Measurements from ENCODE around the gene TCF4.

Gene TCF4

GRCh38 chr18:55206927-55207326 lies 381.1 kb downstream of the TCF4 start (continued):
- TF ChIP-seq RBAK (tag by site-specific recombination; IDR thresholded peaks at IDR 0.05) (no peak), ZNF777 (tag by site-specific recombination; IDR thresholded peaks at IDR 0.05; ENCODE audit: borderline replicate concordance) (no peak), ZNF514 (tag by site-specific recombination; IDR thresholded peaks at IDR 0.05) (no peak)

GRCh38 chr18:55202232-55202917 lies 385.6 kb downstream of the TCF4 start:
- ChIA-PET CTCF (interaction anchor here (0.6 kb wide), 1 partner anchor 93 kb away, joined by 4 read pairs; no protein-coding TSS in a partner anchor), POLR2A (no interaction called here)
- Histone ChIP-seq H3K9me3 (ENCODE audit: control insufficient read depth, insufficient read depth, low read depth, low read length) (no peaks in the 10 kb centered on the region), H3K4me3 (ENCODE audit: low read depth, low read length) (no peak overlapping the region), H3K4me1 (ENCODE audit: control insufficient read depth, insufficient read depth, low read length) (no peaks in the 10 kb centered on the region), H3K27ac (ENCODE audit: extremely low read depth, low read depth, low read length) (no peak overlapping the region), H3K36me3 (ENCODE audit: control insufficient read depth in 2 of 2, insufficient read depth in 1 of 2, low read length in 2 of 2) (no peaks in the 10 kb centered on the region)
- TF ChIP-seq ZNF133 (tag by site-specific recombination; IDR thresholded peaks at IDR 0.05) (no peak), ZNF211 (tag by site-specific recombination; IDR thresholded peaks at IDR 0.05; ENCODE audit: low read depth) (no peak), ZNF658 (tag by site-specific recombination; IDR thresholded peaks at IDR 0.05) (no peak), REPIN1 (tag by site-specific recombination; IDR thresholded peaks at IDR 0.05; ENCODE audit: low read depth) (no peak), ZNF433 (tag by site-specific recombination; IDR thresholded peaks at IDR 0.05; ENCODE audit: low read depth) (no peak), SCRT2 (tag by site-specific recombination; IDR thresholded peaks at IDR 0.05) (no peak), KLF10 (tag by site-specific recombination; IDR thresholded peaks at IDR 0.05) (no peak), ZNF600 (tag by site-specific recombination; IDR thresholded peaks at IDR 0.05) (no peak), ZBTB8A (tag by site-specific recombination; IDR thresholded peaks at IDR 0.05) (no peak), ZNF174 (tag by site-specific recombination; IDR thresholded peaks at IDR 0.05) (no peak), ZSCAN23 (tag by site-specific recombination; IDR thresholded peaks at IDR 0.05) (no peak), INSM2 (tag by site-specific recombination; IDR thresholded peaks at IDR 0.05) (no peak), ZNF354C (tag by site-specific recombination; IDR thresholded peaks at IDR 0.05; ENCODE audit: borderline replicate concordance, low read depth) (no peak)
- TF ChIP-seq, protein P1, sequence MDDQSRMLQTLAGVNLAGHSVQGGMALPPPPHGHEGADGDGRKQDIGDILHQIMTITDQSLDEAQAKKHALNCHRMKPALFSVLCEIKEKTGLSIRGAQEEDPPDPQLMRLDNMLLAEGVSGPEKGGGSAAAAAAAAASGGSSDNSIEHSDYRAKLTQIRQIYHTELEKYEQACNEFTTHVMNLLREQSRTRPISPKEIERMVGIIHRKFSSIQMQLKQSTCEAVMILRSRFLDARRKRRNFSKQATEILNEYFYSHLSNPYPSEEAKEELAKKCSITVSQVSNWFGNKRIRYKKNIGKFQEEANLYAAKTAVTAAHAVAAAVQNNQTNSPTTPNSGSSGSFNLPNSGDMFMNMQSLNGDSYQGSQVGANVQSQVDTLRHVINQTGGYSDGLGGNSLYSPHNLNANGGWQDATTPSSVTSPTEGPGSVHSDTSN (CRISPR knock-in tag; IDR thresholded peaks at IDR 0.05) = no peak
- TF ChIP-seq, protein P2, sequence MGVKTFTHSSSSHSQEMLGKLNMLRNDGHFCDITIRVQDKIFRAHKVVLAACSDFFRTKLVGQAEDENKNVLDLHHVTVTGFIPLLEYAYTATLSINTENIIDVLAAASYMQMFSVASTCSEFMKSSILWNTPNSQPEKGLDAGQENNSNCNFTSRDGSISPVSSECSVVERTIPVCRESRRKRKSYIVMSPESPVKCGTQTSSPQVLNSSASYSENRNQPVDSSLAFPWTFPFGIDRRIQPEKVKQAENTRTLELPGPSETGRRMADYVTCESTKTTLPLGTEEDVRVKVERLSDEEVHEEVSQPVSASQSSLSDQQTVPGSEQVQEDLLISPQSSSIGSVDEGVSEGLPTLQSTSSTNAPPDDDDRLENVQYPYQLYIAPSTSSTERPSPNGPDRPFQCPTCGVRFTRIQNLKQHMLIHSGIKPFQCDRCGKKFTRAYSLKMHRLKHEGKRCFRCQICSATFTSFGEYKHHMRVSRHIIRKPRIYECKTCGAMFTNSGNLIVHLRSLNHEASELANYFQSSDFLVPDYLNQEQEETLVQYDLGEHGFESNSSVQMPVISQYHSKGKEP (tag by site-specific recombination; IDR thresholded peaks at IDR 0.05) = no peak
- TF ChIP-seq, protein P3, sequence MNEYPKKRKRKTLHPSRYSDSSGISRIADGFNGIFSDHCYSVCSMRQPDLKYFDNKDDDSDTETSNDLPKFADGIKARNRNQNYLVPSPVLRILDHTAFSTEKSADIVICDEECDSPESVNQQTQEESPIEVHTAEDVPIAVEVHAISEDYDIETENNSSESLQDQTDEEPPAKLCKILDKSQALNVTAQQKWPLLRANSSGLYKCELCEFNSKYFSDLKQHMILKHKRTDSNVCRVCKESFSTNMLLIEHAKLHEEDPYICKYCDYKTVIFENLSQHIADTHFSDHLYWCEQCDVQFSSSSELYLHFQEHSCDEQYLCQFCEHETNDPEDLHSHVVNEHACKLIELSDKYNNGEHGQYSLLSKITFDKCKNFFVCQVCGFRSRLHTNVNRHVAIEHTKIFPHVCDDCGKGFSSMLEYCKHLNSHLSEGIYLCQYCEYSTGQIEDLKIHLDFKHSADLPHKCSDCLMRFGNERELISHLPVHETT (tag by site-specific recombination; IDR thresholded peaks at IDR 0.05) = no peak
